GM12891 (cell line): ENCODE measurements around the gene SIK2.

Experiments used
- PAX5 ChIP-seq: IDR thresholded peaks from 2 replicates; pipeline ENCODE4 v1.6.1; 2011; ENCODE audit warnings: low read length, moderate library complexity, mild to moderate bottlenecking; ENCODE audit not compliant: insufficient read depth, severe bottlenecking
- POLR2A ChIP-seq: IDR thresholded peaks from 2 replicates; pipeline ENCODE4 v1.6.1; 2011; ENCODE audit warnings: low read depth, low read length, control low read depth
- POLR2AphosphoS5 ChIP-seq: IDR thresholded peaks from 2 replicates; pipeline ENCODE4 v1.6.1; 2011; ENCODE audit warnings: low read depth, low read length, control low read depth
- POU2F2 ChIP-seq: IDR thresholded peaks from 2 replicates; pipeline ENCODE4 v1.6.1; 2011; ENCODE audit warnings: low read depth, mild to moderate bottlenecking, control low read depth, low read length, moderate library complexity
- SPI1 ChIP-seq: IDR thresholded peaks from 2 replicates; pipeline ENCODE4 v1.6.1; 2011; ENCODE audit warnings: low read depth, low read length, control low read depth
- TAF1 ChIP-seq: IDR thresholded peaks from 2 replicates; pipeline ENCODE4 v1.6.1; 2011; ENCODE audit warnings: low read depth, low read length, control low read depth

DNA sequence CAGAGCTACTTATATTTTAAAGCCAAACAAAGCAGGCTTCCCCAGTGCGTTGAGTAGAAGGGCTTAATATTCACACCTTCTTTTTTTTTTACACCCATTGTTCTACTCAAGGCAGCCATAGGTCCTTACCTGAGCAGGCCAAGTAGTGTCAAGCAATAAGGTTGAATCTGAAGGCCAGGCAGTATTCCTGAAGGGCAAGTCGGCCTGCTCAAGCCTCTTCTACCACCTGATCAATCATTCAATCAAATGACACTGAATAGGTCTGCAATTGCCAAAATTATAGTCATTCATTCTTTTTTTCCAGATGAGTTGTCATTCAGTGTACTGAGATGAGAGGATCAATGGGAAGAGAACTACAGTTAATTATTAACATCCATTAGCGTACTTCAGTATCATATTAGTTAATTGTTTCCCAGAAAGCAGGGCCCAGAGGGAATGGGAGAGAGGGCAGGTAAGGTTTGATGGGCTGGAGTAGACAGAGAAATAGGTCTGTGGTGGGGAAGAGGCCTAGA lies 175.9 kb downstream of the SIK2 start:
- TF ChIP-seq SPI1: no peak
- no peak for TF ChIP-seq POLR2A
- no peak for TF ChIP-seq POLR2AphosphoS5
- no peak for TF ChIP-seq PAX5
- no peak for TF ChIP-seq TAF1
- TF ChIP-seq POU2F2: no peak
